GM12892 (cell line): ENCODE measurements around the gene UNC5A.

Source experiments
- POLR2A ChIP-seq: IDR thresholded peaks from 2 replicates; pipeline ENCODE4 v1.6.1; 2011; ENCODE audit warnings: low read depth, low read length, control low read depth
- POLR2AphosphoS5 ChIP-seq: IDR thresholded peaks from 2 replicates; pipeline ENCODE4 v1.6.1; 2011; ENCODE audit warnings: low read depth, low read length, control low read depth

- TF ChIP-seq POLR2A (no peak), POLR2AphosphoS5 (no peak)
Measured at GRCh38 chr5:176776141-176776865, 34.1 kb upstream of the UNC5A start.
